GM12874 (cell line): ENCODE data around the gene AZU1.

Source experiments
- CTCF ChIP-seq: IDR thresholded peaks from 2 replicates; pipeline ENCODE4 v1.5.1; 2011; ENCODE audit warnings: low read depth, mild to moderate bottlenecking, control low read depth, low read length, moderate library complexity; ENCODE audit not compliant: insufficient read depth

Gene AZU1

GRCh38 chr19:827710-828321 lies at the start of gene AZU1:
TSS of gene AZU1 (plus strand) at chr19:827837. CDS start at chr19:827847, 10 bp downstream.
- no peak for TF ChIP-seq CTCF

GRCh38 chr19:778910-779653 lies 48.6 kb upstream of the AZU1 start:
- no peak for TF ChIP-seq CTCF

GRCh38 chr19:780935-781334 lies 46.7 kb upstream of the AZU1 start:
- no peak for TF ChIP-seq CTCF

- no peak for TF ChIP-seq CTCF
These were observed 45.8 kb upstream of the AZU1 start for GRCh38 chr19:781800-782184.

- TF ChIP-seq CTCF: no peak
These were observed 45.3 kb upstream of the AZU1 start for GRCh38 chr19:782185-782877.

- no peak for TF ChIP-seq CTCF
These were observed 44.6 kb upstream of the AZU1 start for GRCh38 chr19:782878-783668.

- TF ChIP-seq CTCF: no peak
These were observed 43.1 kb upstream of the AZU1 start for GRCh38 chr19:784541-784940.
